Testis (tissue), 3 donors: ENCODE data around the gene EPB41L2. TPM values are rescaled to one million over a fixed set of nuclear protein-coding genes. Genes with fewer than 3 reads are reported as not detected.
A peak's percentile ranks its signal among the peaks of the same experiment; 100 is the strongest.

ENCODE experiments used
- DNase-seq: peaks from one replicate; pipeline ENCODE4 v3.0.0-alpha.2; 2019
- H3K27ac ChIP-seq, 2 donors: fragments of 200-600 bp; sonication (generic); one replicate each; pipeline ENCODE4 v1.5.1; 2019
- H3K27me3 ChIP-seq: fragments of 200-600 bp; sonication (generic); one replicate; pipeline ENCODE4 v1.5.1; 2019
- H3K36me3 ChIP-seq: fragments of 200-600 bp; sonication (generic); one replicate; pipeline ENCODE4 v1.5.1; 2017; ENCODE audit warnings: low read depth; ENCODE audit errors: missing control alignments
- H3K4me1 ChIP-seq: fragments of 200-600 bp; sonication (generic); one replicate; pipeline ENCODE4 v1.5.1; 2019
- H3K4me3 ChIP-seq, 2 donors: fragments of 200-600 bp; sonication (generic); one replicate each; pipeline ENCODE4 v1.5.1; 2017 to 2019
- H3K9me3 ChIP-seq: fragments of 200-600 bp; sonication (generic); one replicate; pipeline ENCODE4 v1.5.1; 2017
- CTCF ChIP-seq, 3 experiments: fragments of 450-650 bp in 2 of 3; fragments of 200-600 bp in 1 of 3; sonication (generic) in 1 of 3; IDR thresholded peaks; one replicate each; pipeline ENCODE4 v1.5.1; 2016 to 2019; ENCODE audit warnings: antibody characterized with exemption in 3 of 3, mild to moderate bottlenecking in 2 of 3, moderate library complexity in 1 of 3
- POLR2A ChIP-seq: fragments of 450-650 bp; IDR thresholded peaks from one replicate; pipeline ENCODE4 v1.6.1; 2017; ENCODE audit warnings: antibody characterized with exemption, mild to moderate bottlenecking, moderate library complexity
- WGBS, 2 donors: methylation state at CpG; one replicate each; pipeline ENCODE4 v1.1.5; 2018; 5-methylcytosine and 5-hydroxymethylcytosine counted together
- intact Hi-C: fragments of 100-400 bp; cut with DNase I; formaldehyde crosslinking; loops from one replicate; pipeline ENCODE4 v1.15.1; 2023; ENCODE audit warnings: low total_unique reads
- polyA plus RNA-seq: library from polyadenylated mRNA; stranded (reverse); fragments of 350-450 nt; fragmentation: Illumina TruSeq; extraction: RNeasy Lipid Tissue Mini Kit (QIAGEN cat#74804); gene quantifications from one replicate; pipeline ENCODE4 v1.2.3, GENCODE V29; 2014; ENCODE audit warnings: low read depth, low replicate concordance; ENCODE audit not compliant: insufficient read depth
- total RNA-seq, 2 donors: library from RNA; depleted of rRNA; stranded (reverse); fragments of >200 nt; gene quantifications; one replicate each; pipeline ENCODE4 v1.2.3, GENCODE V29; 2016

Gene EPB41L2
- total and polyA plus RNA-seq, 3 donors from 2014 or later: 131 to 206 (median 139) TPM

- intact Hi-C loops: no loop called here
- Histone ChIP-seq H3K4me1 (peaks cover 31% of the 10 kb centered on the region), H3K27ac (peak overlapping the region in 1 of 2 donors; percentile 38), H3K36me3 (no peaks in the 10 kb centered on the region), H3K9me3 (no peaks in the 10 kb centered on the region), H3K27me3 (no peaks in the 10 kb centered on the region), H3K4me3 (no peak overlapping the region)
- WGBS, 2 donors: 48 to 51% methylated on average over 8 of the region's 8 CpGs
- TF ChIP-seq CTCF (IDR thresholded peaks at IDR 0.05) (no peak), POLR2A (no peak)
- no peak for DNase-seq
Measured at GRCh38 chr6:131001945-131002660, 60.9 kb downstream of the EPB41L2 start.

- 67 to 72% methylated on average over 12 of the region's 12 CpGs for WGBS, 2 donors
- Histone ChIP-seq H3K27me3 (no peaks in the 10 kb centered on the region), H3K36me3 (no peaks in the 10 kb centered on the region), H3K27ac (peak overlapping the region in 1 of 2 donors; percentile 38), H3K4me3 (no peak overlapping the region), H3K4me1 (peaks cover 36% of the 10 kb centered on the region), H3K9me3 (no peaks in the 10 kb centered on the region)
- intact Hi-C loops: no loop called here
- no peak for DNase-seq
- no peak for TF ChIP-seq CTCF (IDR thresholded peaks at IDR 0.05)
- TF ChIP-seq POLR2A: no peak
Measured at GRCh38 chr6:131001111-131001736, 61.8 kb downstream of the EPB41L2 start.

GRCh38 chr6:131000544-131000943 is 62.5 kb downstream of the EPB41L2 start:
- DNase-seq: no peak
- Histone ChIP-seq H3K4me1 (peaks cover 36% of the 10 kb centered on the region), H3K9me3 (no peaks in the 10 kb centered on the region), H3K36me3 (no peaks in the 10 kb centered on the region), H3K27me3 (no peaks in the 10 kb centered on the region), H3K27ac (no peak overlapping the region), H3K4me3 (no peak overlapping the region)
- intact Hi-C loops: no loop called here
- WGBS, 2 donors: 83 to 86% methylated on average over 6 of the region's 6 CpGs
- TF ChIP-seq POLR2A (no peak), CTCF (IDR thresholded peaks at IDR 0.05) (no peak)

GRCh38 chr6:130997061-130997753 is 65.8 kb downstream of the EPB41L2 start:
- Histone ChIP-seq H3K9me3 (no peaks in the 10 kb centered on the region), H3K4me1 (peaks cover 25% of the 10 kb centered on the region), H3K27ac (peak overlapping the region in 1 of 2 donors; percentile 33), H3K4me3 (no peak overlapping the region), H3K36me3 (no peaks in the 10 kb centered on the region), H3K27me3 (no peaks in the 10 kb centered on the region)
- no peak for DNase-seq
- intact Hi-C loops: no loop called here
- TF ChIP-seq CTCF (IDR thresholded peaks at IDR 0.05) (no peak), POLR2A (no peak)
- WGBS, 2 donors: 59 to 65% methylated on average over 6 of the region's 6 CpGs
